Activated naive CD8-positive, alpha-beta T cell treated with anti-CD3 and anti-CD28 coated beads, Interleukin-2, amount 10 ng/mL, durations not matched to agents 7 days and 5 days (primary cell): ENCODE measurements around the gene HMGCR. TPM values are rescaled to one million over a fixed set of nuclear protein-coding genes. Genes with fewer than 3 reads are reported as not detected.
"Not testable (repeated sequence)": the region's sequence is repeated elsewhere in the genome, so short reads cannot be mapped to it uniquely, and the experiment has no call there.

Source experiments
- ATAC-seq: fragments of 150-1000 bp; cut with Tn5 transposase; one replicate; pipeline ENCODE4 v1.10.0; 2021; ENCODE audit warnings: low read depth, moderate library complexity
- POLR2A ChIA-PET: fragments of 350-600 bp; sonication (Branson Sonifier 250); formaldehyde crosslinking; loops from one replicate; lab custom pipeline; 2021; ENCODE audit warnings: antibody characterized with exemption; lab: Charles Lee
- DNase-seq: peaks from one replicate; pipeline ENCODE4 v3.0.0; 2021
- H3K27ac Mint-ChIP-seq: one replicate; pipeline ENCODE4 v1.8.0; 2022; ENCODE audit warnings: mild to moderate bottlenecking, mixed read lengths
- H3K27me3 Mint-ChIP-seq: one replicate; pipeline ENCODE4 v1.8.0; 2022; ENCODE audit warnings: mild to moderate bottlenecking, moderate library complexity, mixed read lengths
- H3K36me3 Mint-ChIP-seq: one replicate; pipeline ENCODE4 v1.8.0; 2021; ENCODE audit warnings: mild to moderate bottlenecking, mixed read lengths
- H3K4me1 Mint-ChIP-seq: one replicate; pipeline ENCODE4 v1.8.0; 2021; ENCODE audit warnings: mixed read lengths
- H3K4me3 Mint-ChIP-seq: one replicate; pipeline ENCODE4 v1.8.0; 2022; ENCODE audit warnings: mild to moderate bottlenecking, moderate library complexity, mixed read lengths
- H3K9me3 Mint-ChIP-seq: one replicate; pipeline ENCODE4 v1.8.0; 2021; ENCODE audit warnings: mixed read lengths
- total RNA-seq, 2 experiments: library from RNA; stranded (reverse); gene quantifications; one replicate each; pipeline ENCODE4 v1.2.3, GENCODE V29; 2021

HMGCR gene
- 10 to 100 TPM; 55.2 to 63.9 TPM for total RNA-seq

DNA sequence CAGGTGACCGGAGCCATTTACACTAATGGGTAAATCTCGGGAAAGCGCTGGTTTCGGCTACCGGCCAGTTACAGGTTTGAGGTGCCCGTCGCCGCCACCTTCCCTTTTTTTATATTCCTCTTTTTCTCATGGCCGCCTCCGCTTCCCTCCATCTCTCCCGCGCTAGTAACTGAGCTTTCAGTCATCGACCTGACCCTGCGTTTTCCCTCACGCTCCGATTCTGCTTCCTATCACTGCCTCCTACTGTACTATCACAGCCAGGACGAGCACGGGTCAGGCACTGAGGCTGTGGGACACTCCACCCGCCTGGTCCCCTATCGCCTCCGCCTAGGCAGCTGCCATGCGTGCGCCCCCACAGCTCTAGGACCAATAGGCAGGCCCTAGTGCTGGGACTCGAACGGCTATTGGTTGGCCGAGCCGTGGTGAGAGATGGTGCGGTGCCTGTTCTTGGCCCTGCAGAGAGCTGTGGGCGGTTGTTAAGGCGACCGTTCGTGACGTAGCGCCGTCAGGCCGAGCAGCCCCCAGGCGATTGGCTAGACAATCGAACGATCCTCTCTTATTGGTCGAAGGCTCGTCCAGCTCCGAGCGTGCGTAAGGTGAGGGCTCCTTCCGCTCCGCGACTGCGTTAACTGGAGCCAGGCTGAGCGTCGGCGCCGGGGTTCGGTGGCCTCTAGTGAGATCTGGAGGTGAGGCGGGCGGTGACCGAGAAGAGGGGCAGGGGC is at the start of gene HMGCR:
Gene HMGCR (plus strand): TSS at position 606 of the 722 bp plus-strand sequence. CDS start 5,386 bp downstream, outside the sequence.
- Mint-ChIP-seq H3K4me1 (peaks cover 26% of the 10 kb centered on the region), H3K36me3 (peaks cover 9% of the 10 kb centered on the region), H3K27ac (no peak within 1 kb of the TSS), H3K9me3 (no peaks in the 10 kb centered on the region), H3K4me3 (no peak within 1 kb of the TSS), H3K27me3 (no peaks in the 10 kb centered on the region)
- POLR2A ChIA-PET, result interaction anchor here (0.7 to 1.9 kb wide), 17 partner anchors 8 to 839 kb away, joined by 3 to 23 read pairs (median 5); partner anchors contain the start of genes ANKRD31, CERT1, GCNT4 and GFM2
- peak; percentile 98 for ATAC-seq
- DNase-seq, result peak; percentile 92

GRCh38 chr5:75291844-75292243 is 45.2 kb upstream of the HMGCR start:
- H3K4me1 Mint-ChIP-seq, H3K9me3 Mint-ChIP-seq, H3K27me3 Mint-ChIP-seq, ATAC-seq, H3K27ac Mint-ChIP-seq, H3K4me3 Mint-ChIP-seq, DNase-seq, POLR2A ChIA-PET, H3K36me3 Mint-ChIP-seq: not testable (repeated sequence)

DNA sequence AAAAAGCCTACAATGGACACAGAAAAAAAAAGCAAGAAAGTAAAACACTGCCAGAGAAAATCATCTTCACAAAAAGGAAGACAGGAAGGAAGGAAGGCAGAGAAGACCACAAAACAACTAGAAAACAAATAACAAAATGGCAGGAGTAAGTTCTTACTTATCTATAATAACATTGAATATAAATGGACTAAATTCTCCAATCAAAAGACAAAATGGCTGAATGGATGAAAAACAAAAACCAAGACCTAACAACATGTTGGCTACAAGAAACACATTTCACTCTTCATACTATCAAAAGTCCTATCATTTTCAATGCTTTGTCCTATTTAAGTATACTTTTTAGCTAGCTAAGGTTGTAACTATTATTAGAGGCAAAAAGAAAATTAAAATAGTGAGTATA is 36.9 kb upstream of the HMGCR start:
- Mint-ChIP-seq H3K4me1 (peaks cover 2% of the 10 kb centered on the region), H3K9me3 (peaks cover 13% of the 10 kb centered on the region), H3K27ac (no peak overlapping the region), H3K4me3 (no peak overlapping the region), H3K36me3 (peaks cover 3% of the 10 kb centered on the region), H3K27me3 (no peaks in the 10 kb centered on the region)
- POLR2A ChIA-PET, result no interaction called here
- ATAC-seq (no peak), DNase-seq (no peak)

DNA sequence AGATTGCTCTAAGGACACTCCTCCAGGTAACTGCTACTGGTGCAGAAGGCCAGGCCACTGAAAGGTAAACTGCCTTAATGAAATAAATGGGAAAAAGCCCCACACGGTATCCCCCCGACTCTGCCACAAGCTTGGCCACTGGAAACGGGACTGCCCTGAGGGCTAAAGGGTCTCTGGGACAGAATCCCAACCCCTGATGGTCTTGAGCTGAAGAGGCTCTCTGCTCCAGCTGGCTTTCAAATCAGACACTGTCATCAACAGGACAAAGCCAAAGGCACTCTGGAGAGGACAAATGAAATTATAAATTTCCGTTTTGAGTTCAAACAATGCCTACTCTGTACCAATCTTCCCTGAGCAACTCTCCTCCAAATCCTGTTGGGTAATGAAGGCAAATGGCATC is 33.6 kb upstream of the HMGCR start:
- no peak for ATAC-seq
- H3K27ac Mint-ChIP-seq, result no peak overlapping the region
- peaks cover 3% of the 10 kb centered on the region for H3K36me3 Mint-ChIP-seq
- H3K27me3 Mint-ChIP-seq, result no peaks in the 10 kb centered on the region
- H3K9me3 Mint-ChIP-seq, result peaks cover 10% of the 10 kb centered on the region
- POLR2A ChIA-PET, result no interaction called here
- DNase-seq, result no peak
- H3K4me1 Mint-ChIP-seq, result peaks cover 2% of the 10 kb centered on the region
- no peak overlapping the region for H3K4me3 Mint-ChIP-seq

GRCh38 chr5:75304486-75304885 is 32.5 kb upstream of the HMGCR start:
- H3K4me3 Mint-ChIP-seq, H3K36me3 Mint-ChIP-seq, H3K27ac Mint-ChIP-seq, H3K27me3 Mint-ChIP-seq, POLR2A ChIA-PET, H3K4me1 Mint-ChIP-seq, ATAC-seq, DNase-seq, H3K9me3 Mint-ChIP-seq: not testable (repeated sequence)

- Mint-ChIP-seq H3K27ac (no peak overlapping the region), H3K36me3 (no peaks in the 10 kb centered on the region), H3K4me1 (no peaks in the 10 kb centered on the region), H3K9me3 (no peaks in the 10 kb centered on the region), H3K4me3 (no peak overlapping the region), H3K27me3 (no peaks in the 10 kb centered on the region)
- POLR2A ChIA-PET, result no interaction called here
- no peak for DNase-seq
- ATAC-seq, result no peak
Observed at GRCh38 chr5:75306746-75307145, 30.3 kb upstream of the HMGCR start.

DNA sequence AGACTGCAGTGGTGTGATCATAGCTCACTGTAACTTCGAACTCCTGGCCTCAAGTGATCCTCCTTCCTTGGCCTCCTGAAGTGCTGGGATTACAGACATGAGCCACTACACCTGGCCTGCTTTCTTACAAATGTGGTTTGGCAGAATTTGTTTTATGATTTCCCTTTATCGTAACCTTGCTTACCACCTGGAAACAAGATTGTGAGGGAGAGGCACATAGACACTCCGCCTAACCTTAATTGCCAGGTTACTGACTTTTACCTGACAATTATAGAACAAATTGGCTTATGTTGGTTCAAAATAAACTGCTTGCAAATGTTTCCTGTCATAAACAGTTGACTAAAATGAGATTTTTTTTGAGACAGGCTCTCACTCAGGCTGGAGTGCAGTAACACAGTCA is 26.8 kb upstream of the HMGCR start:
- Mint-ChIP-seq H3K4me3 (no peak overlapping the region), H3K36me3 (no peaks in the 10 kb centered on the region), H3K27ac (no peak overlapping the region), H3K27me3 (no peaks in the 10 kb centered on the region), H3K9me3 (no peaks in the 10 kb centered on the region), H3K4me1 (no peaks in the 10 kb centered on the region)
- DNase-seq, result no peak
- POLR2A ChIA-PET, result no interaction called here
- no peak for ATAC-seq

DNA sequence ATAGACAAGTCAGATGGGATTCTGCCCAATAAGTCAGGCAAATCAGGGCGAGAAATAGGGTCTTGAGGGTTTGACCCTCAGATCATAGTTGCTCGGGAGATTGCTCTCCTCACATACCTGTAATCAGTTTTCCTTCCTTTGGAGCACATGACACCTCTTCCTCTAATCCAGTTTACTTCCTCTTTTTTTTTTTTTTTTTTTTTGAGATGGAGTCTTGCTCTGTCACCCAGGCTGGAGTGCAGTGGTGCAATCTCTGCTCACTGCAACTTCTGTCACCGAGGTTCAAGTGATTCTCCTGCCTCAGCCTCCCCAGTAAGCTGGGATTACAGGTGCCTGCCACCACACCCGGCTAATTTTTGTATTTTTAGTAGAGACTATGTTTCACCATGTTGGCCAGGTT is 17.9 kb upstream of the HMGCR start:
- H3K9me3 Mint-ChIP-seq, ATAC-seq, DNase-seq, H3K4me1 Mint-ChIP-seq, H3K27me3 Mint-ChIP-seq, H3K36me3 Mint-ChIP-seq, H3K4me3 Mint-ChIP-seq, H3K27ac Mint-ChIP-seq: not testable (repeated sequence)
- POLR2A ChIA-PET, result interaction anchor here (0.7 kb wide), 1 partner anchor 53 kb away, joined by 5 read pairs; no protein-coding TSS in a partner anchor

GRCh38 chr5:75319638-75320037 is 17.4 kb upstream of the HMGCR start:
- no peak overlapping the region for H3K4me3 Mint-ChIP-seq
- no peak for ATAC-seq
- H3K36me3 Mint-ChIP-seq, result no peaks in the 10 kb centered on the region
- no peaks in the 10 kb centered on the region for H3K4me1 Mint-ChIP-seq
- peaks cover 8% of the 10 kb centered on the region for H3K27me3 Mint-ChIP-seq
- no peak for DNase-seq
- no peak overlapping the region for H3K27ac Mint-ChIP-seq
- POLR2A ChIA-PET, result interaction anchor here (0.7 kb wide), 1 partner anchor 52 kb away, joined by 5 read pairs; no protein-coding TSS in a partner anchor
- H3K9me3 Mint-ChIP-seq, result no peaks in the 10 kb centered on the region

DNA sequence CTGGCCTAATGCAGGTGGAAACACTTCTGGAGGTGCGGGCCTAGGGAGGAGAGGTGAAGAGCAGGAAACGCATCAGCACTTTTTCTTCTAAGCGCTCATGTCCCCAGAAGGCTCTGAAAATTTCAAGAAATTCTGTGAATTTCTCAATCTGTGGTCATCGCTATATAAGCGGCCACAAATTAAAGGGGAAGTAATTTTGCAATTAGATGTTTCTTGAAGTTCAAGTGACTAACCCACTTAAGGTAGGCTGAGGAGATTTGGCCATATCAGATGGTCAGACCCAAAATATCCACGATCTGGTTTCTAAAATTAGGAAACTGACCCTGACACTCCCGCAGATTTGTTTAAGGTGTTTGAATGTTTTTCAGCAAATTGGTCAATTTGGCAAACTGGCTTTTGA is 16.6 kb upstream of the HMGCR start:
- no peak overlapping the region for H3K4me3 Mint-ChIP-seq
- H3K9me3 Mint-ChIP-seq, result no peaks in the 10 kb centered on the region
- ATAC-seq (no peak), DNase-seq (no peak)
- POLR2A ChIA-PET, result no interaction called here
- peaks cover 14% of the 10 kb centered on the region for H3K27me3 Mint-ChIP-seq
- peaks cover 1% of the 10 kb centered on the region for H3K4me1 Mint-ChIP-seq
- H3K36me3 Mint-ChIP-seq, result no peaks in the 10 kb centered on the region
- no peak overlapping the region for H3K27ac Mint-ChIP-seq

GRCh38 chr5:75322066-75322465 is 15.0 kb upstream of the HMGCR start:
- ATAC-seq (no peak), DNase-seq (no peak)
- Mint-ChIP-seq H3K36me3 (no peaks in the 10 kb centered on the region), H3K27ac (no peak overlapping the region), H3K4me1 (peaks cover 2% of the 10 kb centered on the region), H3K4me3 (no peak overlapping the region), H3K9me3 (no peaks in the 10 kb centered on the region), H3K27me3 (peaks cover 14% of the 10 kb centered on the region)
- POLR2A ChIA-PET, result no interaction called here

- no peak for ATAC-seq
- H3K36me3 Mint-ChIP-seq, result no peaks in the 10 kb centered on the region
Observed at GRCh38 chr5:75324791-75325190, 12.2 kb upstream of the HMGCR start.

GRCh38 chr5:75325242-75325641 is 11.8 kb upstream of the HMGCR start:
- POLR2A ChIA-PET, result no interaction called here

More at GRCh38 chr5:75324791-75325190, 12.2 kb upstream of the HMGCR start:
- Mint-ChIP-seq H3K9me3 (no peaks in the 10 kb centered on the region), H3K27me3 (peaks cover 13% of the 10 kb centered on the region), H3K27ac (no peak overlapping the region), H3K4me1 (peaks cover 2% of the 10 kb centered on the region), H3K4me3 (no peak overlapping the region)
- POLR2A ChIA-PET, result no interaction called here
- no peak for DNase-seq

GRCh38 chr5:75330404-75330803 is 6.6 kb upstream of the HMGCR start:
- POLR2A ChIA-PET, result no interaction called here
- H3K4me1 Mint-ChIP-seq, result peaks cover under 1% of the 10 kb centered on the region
- ATAC-seq (no peak), DNase-seq (no peak)
- H3K4me3 Mint-ChIP-seq, result no peak overlapping the region
- H3K27ac Mint-ChIP-seq, result no peak overlapping the region
- no peaks in the 10 kb centered on the region for H3K27me3 Mint-ChIP-seq
- H3K36me3 Mint-ChIP-seq, result no peaks in the 10 kb centered on the region
- no peaks in the 10 kb centered on the region for H3K9me3 Mint-ChIP-seq

More at GRCh38 chr5:75325242-75325641, 11.8 kb upstream of the HMGCR start:
- no peaks in the 10 kb centered on the region for H3K9me3 Mint-ChIP-seq
- ATAC-seq (no peak), DNase-seq (no peak)
- H3K4me3 Mint-ChIP-seq, result no peak overlapping the region
- peaks cover 10% of the 10 kb centered on the region for H3K27me3 Mint-ChIP-seq
- no peaks in the 10 kb centered on the region for H3K36me3 Mint-ChIP-seq
- H3K4me1 Mint-ChIP-seq, result peaks cover 2% of the 10 kb centered on the region
- H3K27ac Mint-ChIP-seq, result no peak overlapping the region
